ENCODE measurements around the gene PLXNA4.

The PLXNA4 gene

GRCh38 chr7:132345543-132346129 lies 230.6 kb downstream of the PLXNA4 start:
- Histone ChIP-seq H3K4me1 (ENCODE audit: control insufficient read depth, insufficient read depth, low read length, unreplicated experiment) (no peaks in the 10 kb centered on the region), H3K36me3 (ENCODE audit: insufficient read depth, low read length) (no peaks in the 10 kb centered on the region), H2AFZ (ENCODE audit: low read length, unreplicated experiment) (no peak overlapping the region), H3K79me2 (ENCODE audit: control insufficient read depth, insufficient read depth, low read length, unreplicated experiment) (no peaks in the 10 kb centered on the region), H3K27ac (ENCODE audit: low read depth, low read length) (no peak overlapping the region), H3K4me3 (ENCODE audit: low read depth, low read length) (no peak overlapping the region), H3K27me3 (ENCODE audit: insufficient read depth, low read length) (peaks cover 5% of the 10 kb centered on the region; the same call in 1 of the 2 replicates)

GRCh38 chr7:132345030-132345429 lies 231.2 kb downstream of the PLXNA4 start:
- no peaks in the 10 kb centered on the region for H3K79me2 ChIP-seq (ENCODE audit: control insufficient read depth, insufficient read depth, low read length, unreplicated experiment)
- H3K4me1 ChIP-seq (ENCODE audit: control insufficient read depth, insufficient read depth, low read length, unreplicated experiment), result no peaks in the 10 kb centered on the region
- no peak overlapping the region for H2AFZ ChIP-seq (ENCODE audit: low read length, unreplicated experiment)
- H3K27me3 ChIP-seq (ENCODE audit: insufficient read depth, low read length), result peaks cover 5% of the 10 kb centered on the region; the same call in 1 of the 2 replicates
- H3K4me3 ChIP-seq (ENCODE audit: low read depth, low read length), result no peak overlapping the region
- H3K27ac ChIP-seq (ENCODE audit: low read depth, low read length), result no peak overlapping the region
- no peaks in the 10 kb centered on the region for H3K36me3 ChIP-seq (ENCODE audit: insufficient read depth, low read length)

- H3K27ac ChIP-seq (ENCODE audit: low read depth, low read length), result no peak overlapping the region
- H3K4me3 ChIP-seq (ENCODE audit: low read depth, low read length), result no peak overlapping the region
- H3K36me3 ChIP-seq (ENCODE audit: insufficient read depth, low read length), result no peaks in the 10 kb centered on the region
- H2AFZ ChIP-seq (ENCODE audit: low read length, unreplicated experiment), result no peak overlapping the region
- H3K4me1 ChIP-seq (ENCODE audit: control insufficient read depth, insufficient read depth, low read length, unreplicated experiment), result no peaks in the 10 kb centered on the region
- H3K79me2 ChIP-seq (ENCODE audit: control insufficient read depth, insufficient read depth, low read length, unreplicated experiment), result no peaks in the 10 kb centered on the region
- H3K27me3 ChIP-seq (ENCODE audit: insufficient read depth, low read length), result peaks cover 5% of the 10 kb centered on the region; the same call in 1 of the 2 replicates
Observed at GRCh38 chr7:132343199-132343598, 233.1 kb downstream of the PLXNA4 start.

- no peaks in the 10 kb centered on the region for H3K79me2 ChIP-seq (ENCODE audit: control insufficient read depth, insufficient read depth, low read length, unreplicated experiment)
- H2AFZ ChIP-seq (ENCODE audit: low read length, unreplicated experiment), result no peak overlapping the region
- H3K4me1 ChIP-seq (ENCODE audit: control insufficient read depth, insufficient read depth, low read length, unreplicated experiment), result no peaks in the 10 kb centered on the region
- no peaks in the 10 kb centered on the region for H3K36me3 ChIP-seq (ENCODE audit: insufficient read depth, low read length)
- H3K27ac ChIP-seq (ENCODE audit: low read depth, low read length), result no peak overlapping the region
- H3K27me3 ChIP-seq (ENCODE audit: insufficient read depth, low read length), result no peaks in the 10 kb centered on the region
- H3K4me3 ChIP-seq (ENCODE audit: low read depth, low read length), result no peak overlapping the region
Observed at GRCh38 chr7:132337450-132338080, 238.7 kb downstream of the PLXNA4 start.

- Histone ChIP-seq H3K79me2 (ENCODE audit: control insufficient read depth, insufficient read depth, low read length, unreplicated experiment) (no peaks in the 10 kb centered on the region), H2AFZ (ENCODE audit: low read length, unreplicated experiment) (no peak overlapping the region), H3K27ac (ENCODE audit: low read depth, low read length) (no peak overlapping the region), H3K4me1 (ENCODE audit: control insufficient read depth, insufficient read depth, low read length, unreplicated experiment) (no peaks in the 10 kb centered on the region), H3K27me3 (ENCODE audit: insufficient read depth, low read length) (no peaks in the 10 kb centered on the region), H3K4me3 (ENCODE audit: low read depth, low read length) (no peak overlapping the region), H3K36me3 (ENCODE audit: insufficient read depth, low read length) (no peaks in the 10 kb centered on the region)
Observed at GRCh38 chr7:132336797-132337196, 239.5 kb downstream of the PLXNA4 start.

GRCh38 chr7:132333301-132333700 lies 243.0 kb downstream of the PLXNA4 start:
- H2AFZ ChIP-seq (ENCODE audit: low read length, unreplicated experiment), result no peak overlapping the region
- H3K36me3 ChIP-seq (ENCODE audit: insufficient read depth, low read length), result no peaks in the 10 kb centered on the region
- no peaks in the 10 kb centered on the region for H3K27me3 ChIP-seq (ENCODE audit: insufficient read depth, low read length)
- no peak overlapping the region for H3K4me3 ChIP-seq (ENCODE audit: low read depth, low read length)
- no peaks in the 10 kb centered on the region for H3K79me2 ChIP-seq (ENCODE audit: control insufficient read depth, insufficient read depth, low read length, unreplicated experiment)
- no peaks in the 10 kb centered on the region for H3K4me1 ChIP-seq (ENCODE audit: control insufficient read depth, insufficient read depth, low read length, unreplicated experiment)
- no peak overlapping the region for H3K27ac ChIP-seq (ENCODE audit: low read depth, low read length)

- H2AFZ ChIP-seq (ENCODE audit: low read length, unreplicated experiment), result no peak overlapping the region
Observed at GRCh38 chr7:132328760-132329159, 247.5 kb downstream of the PLXNA4 start.

GRCh38 chr7:132328047-132328620 lies 248.1 kb downstream of the PLXNA4 start:
- Histone ChIP-seq H3K4me3 (ENCODE audit: low read depth, low read length) (no peak overlapping the region), H2AFZ (ENCODE audit: low read length, unreplicated experiment) (no peak overlapping the region), H3K4me1 (ENCODE audit: control insufficient read depth, insufficient read depth, low read length, unreplicated experiment) (no peaks in the 10 kb centered on the region), H3K27ac (ENCODE audit: low read depth, low read length) (no peak overlapping the region), H3K36me3 (ENCODE audit: insufficient read depth, low read length) (no peaks in the 10 kb centered on the region), H3K27me3 (ENCODE audit: insufficient read depth, low read length) (peaks cover 31% of the 10 kb centered on the region), H3K79me2 (ENCODE audit: control insufficient read depth, insufficient read depth, low read length, unreplicated experiment) (no peaks in the 10 kb centered on the region)

More at GRCh38 chr7:132328760-132329159, 247.5 kb downstream of the PLXNA4 start:
- no peaks in the 10 kb centered on the region for H3K36me3 ChIP-seq (ENCODE audit: insufficient read depth, low read length)
- no peaks in the 10 kb centered on the region for H3K79me2 ChIP-seq (ENCODE audit: control insufficient read depth, insufficient read depth, low read length, unreplicated experiment)
- H3K4me3 ChIP-seq (ENCODE audit: low read depth, low read length), result no peak overlapping the region
- H3K27me3 ChIP-seq (ENCODE audit: insufficient read depth, low read length), result peaks cover 25% of the 10 kb centered on the region
- H3K27ac ChIP-seq (ENCODE audit: low read depth, low read length), result no peak overlapping the region
- H3K4me1 ChIP-seq (ENCODE audit: control insufficient read depth, insufficient read depth, low read length, unreplicated experiment), result no peaks in the 10 kb centered on the region

- no peaks in the 10 kb centered on the region for H3K79me2 ChIP-seq (ENCODE audit: control insufficient read depth, insufficient read depth, low read length, unreplicated experiment)
- peaks cover 32% of the 10 kb centered on the region for H3K27me3 ChIP-seq (ENCODE audit: insufficient read depth, low read length)
- no peaks in the 10 kb centered on the region for H3K36me3 ChIP-seq (ENCODE audit: insufficient read depth, low read length)
- no peak overlapping the region for H3K27ac ChIP-seq (ENCODE audit: low read depth, low read length)
- no peak overlapping the region for H2AFZ ChIP-seq (ENCODE audit: low read length, unreplicated experiment)
- H3K4me1 ChIP-seq (ENCODE audit: control insufficient read depth, insufficient read depth, low read length, unreplicated experiment), result no peaks in the 10 kb centered on the region
- no peak overlapping the region for H3K4me3 ChIP-seq (ENCODE audit: low read depth, low read length)
Observed at GRCh38 chr7:132326878-132327589, 249.2 kb downstream of the PLXNA4 start.

- no peak overlapping the region for H3K4me3 ChIP-seq (ENCODE audit: low read depth, low read length)
- no peak overlapping the region for H2AFZ ChIP-seq (ENCODE audit: low read length, unreplicated experiment)
- no peaks in the 10 kb centered on the region for H3K79me2 ChIP-seq (ENCODE audit: control insufficient read depth, insufficient read depth, low read length, unreplicated experiment)
- no peaks in the 10 kb centered on the region for H3K36me3 ChIP-seq (ENCODE audit: insufficient read depth, low read length)
- H3K4me1 ChIP-seq (ENCODE audit: control insufficient read depth, insufficient read depth, low read length, unreplicated experiment), result no peaks in the 10 kb centered on the region
- H3K27ac ChIP-seq (ENCODE audit: low read depth, low read length), result no peak overlapping the region
- H3K27me3 ChIP-seq (ENCODE audit: insufficient read depth, low read length), result peaks cover 47% of the 10 kb centered on the region
Observed at GRCh38 chr7:132322970-132323369, 253.3 kb downstream of the PLXNA4 start.
